Activated naive CD4-positive, alpha-beta T cell treated with anti-CD3 and anti-CD28 coated beads, Interleukin-2, amount 50 U/mL, for 72 hours (primary cell): ENCODE measurements around the gene FREM1. TPM values are rescaled to one million over a fixed set of nuclear protein-coding genes. Genes with fewer than 3 reads are reported as not detected.
A peak's percentile ranks its signal among the peaks of the same experiment; 100 is the strongest.

Source experiments
- ATAC-seq, 2 donors: fragments of 150-1000 bp; cut with Tn5 transposase; 2 replicates each; pipeline ENCODE4 v1.10.0; 2021; ENCODE audit warnings: mild to moderate bottlenecking in 2 of 2, moderate library complexity in 2 of 2
- DNase-seq, 2 donors: peaks; one replicate each; pipeline ENCODE4 v3.0.0; 2021 to 2022; ENCODE audit warnings: low spot score in 2 of 2
- H3K27ac Mint-ChIP-seq, 2 donors: one replicate each; pipeline ENCODE4 v1.8.0; 2022; ENCODE audit warnings: mild to moderate bottlenecking in 2 of 2, mixed read lengths in 2 of 2
- H3K36me3 Mint-ChIP-seq, 2 donors: one replicate each; pipeline ENCODE4 v1.8.0; 2022; ENCODE audit warnings: mixed read lengths in 2 of 2
- H3K9me3 Mint-ChIP-seq, 2 donors: one replicate each; pipeline ENCODE4 v1.8.0; 2022; ENCODE audit warnings: mixed read lengths in 2 of 2
- total RNA-seq, 2 donors: library from RNA; stranded (reverse); gene quantifications; one replicate each; pipeline ENCODE4 v1.2.3, GENCODE V29; 2022

FREM1 gene
- total RNA-seq, 2 donors from 2014 or later = 0.23 TPM; not detected in 1

- Mint-ChIP-seq H3K27ac (no peak overlapping the region), H3K36me3 (no peaks in the 10 kb centered on the region), H3K9me3 (no peaks in the 10 kb centered on the region)
- DNase-seq = no peak
- no peak for ATAC-seq
Measured at GRCh38 chr9:14814249-14814628, 96.0 kb downstream of the FREM1 start.

GRCh38 chr9:14813336-14814248 lies 96.6 kb downstream of the FREM1 start:
- ATAC-seq (no peak), DNase-seq (no peak)
- no peak overlapping the region for H3K27ac Mint-ChIP-seq
- H3K9me3 Mint-ChIP-seq = no peaks in the 10 kb centered on the region
- no peaks in the 10 kb centered on the region for H3K36me3 Mint-ChIP-seq

- ATAC-seq (peak; percentile 43 to 52), DNase-seq (no peak)
- H3K36me3 Mint-ChIP-seq = no peaks in the 10 kb centered on the region
- no peak overlapping the region for H3K27ac Mint-ChIP-seq
- H3K9me3 Mint-ChIP-seq = no peaks in the 10 kb centered on the region
Measured at GRCh38 chr9:14812806-14813205, 97.4 kb downstream of the FREM1 start.

- DNase-seq (no peak), ATAC-seq (peak; percentile 18 to 51)
- Mint-ChIP-seq H3K27ac (no peak overlapping the region), H3K36me3 (no peaks in the 10 kb centered on the region), H3K9me3 (no peaks in the 10 kb centered on the region)
Measured at GRCh38 chr9:14811844-14812243, 98.4 kb downstream of the FREM1 start.

- DNase-seq = no peak
- Mint-ChIP-seq H3K27ac (no peak overlapping the region), H3K9me3 (no peaks in the 10 kb centered on the region), H3K36me3 (no peaks in the 10 kb centered on the region)
- ATAC-seq = no peak
Measured at GRCh38 chr9:14806941-14807520, 103.2 kb downstream of the FREM1 start.

- no peak overlapping the region for H3K27ac Mint-ChIP-seq
- H3K36me3 Mint-ChIP-seq = no peaks in the 10 kb centered on the region
- no peaks in the 10 kb centered on the region for H3K9me3 Mint-ChIP-seq
- ATAC-seq (no peak), DNase-seq (no peak)
Measured at GRCh38 chr9:14799030-14799429, 111.2 kb downstream of the FREM1 start.

- no peak for DNase-seq
- Mint-ChIP-seq H3K36me3 (no peaks in the 10 kb centered on the region), H3K27ac (no peak overlapping the region), H3K9me3 (no peaks in the 10 kb centered on the region)
- no peak for ATAC-seq
Measured at GRCh38 chr9:14797435-14797834, 112.8 kb downstream of the FREM1 start.

GRCh38 chr9:14793389-14793788 lies 116.8 kb downstream of the FREM1 start:
- Mint-ChIP-seq H3K9me3 (no peaks in the 10 kb centered on the region), H3K27ac (no peak overlapping the region), H3K36me3 (no peaks in the 10 kb centered on the region)
- no peak for DNase-seq
- ATAC-seq = no peak

- no peaks in the 10 kb centered on the region for H3K36me3 Mint-ChIP-seq
- ATAC-seq = no peak
- H3K27ac Mint-ChIP-seq = no peak overlapping the region
- H3K9me3 Mint-ChIP-seq = no peaks in the 10 kb centered on the region
- DNase-seq = no peak
Measured at GRCh38 chr9:14790628-14791027, 119.6 kb downstream of the FREM1 start.

GRCh38 chr9:14788846-14789245 lies 121.4 kb downstream of the FREM1 start:
- no peaks in the 10 kb centered on the region for H3K9me3 Mint-ChIP-seq
- no peak for ATAC-seq
- DNase-seq = no peak
- no peaks in the 10 kb centered on the region for H3K36me3 Mint-ChIP-seq
- H3K27ac Mint-ChIP-seq = no peak overlapping the region

GRCh38 chr9:14783358-14783757 lies 126.9 kb downstream of the FREM1 start:
- ATAC-seq (no peak), DNase-seq (no peak)
- Mint-ChIP-seq H3K36me3 (no peaks in the 10 kb centered on the region), H3K27ac (no peak overlapping the region), H3K9me3 (no peaks in the 10 kb centered on the region)

- DNase-seq = no peak
- Mint-ChIP-seq H3K36me3 (no peaks in the 10 kb centered on the region), H3K9me3 (no peaks in the 10 kb centered on the region), H3K27ac (no peak overlapping the region)
- ATAC-seq = no peak
Measured at GRCh38 chr9:14782286-14783051, 127.8 kb downstream of the FREM1 start.

GRCh38 chr9:14780693-14781092 lies 129.5 kb downstream of the FREM1 start:
- ATAC-seq = no peak
- Mint-ChIP-seq H3K9me3 (no peaks in the 10 kb centered on the region), H3K27ac (no peak overlapping the region), H3K36me3 (no peaks in the 10 kb centered on the region)
- no peak for DNase-seq

GRCh38 chr9:14780251-14780650 lies 130.0 kb downstream of the FREM1 start:
- Mint-ChIP-seq H3K36me3 (no peaks in the 10 kb centered on the region), H3K9me3 (no peaks in the 10 kb centered on the region), H3K27ac (no peak overlapping the region)
- ATAC-seq = no peak
- DNase-seq = no peak

- no peaks in the 10 kb centered on the region for H3K36me3 Mint-ChIP-seq
- H3K9me3 Mint-ChIP-seq = no peaks in the 10 kb centered on the region
- ATAC-seq (no peak), DNase-seq (no peak)
- no peak overlapping the region for H3K27ac Mint-ChIP-seq
Measured at GRCh38 chr9:14779566-14780022, 130.6 kb downstream of the FREM1 start.

- DNase-seq = no peak
- ATAC-seq = no peak
- no peaks in the 10 kb centered on the region for H3K36me3 Mint-ChIP-seq
- H3K27ac Mint-ChIP-seq = no peak overlapping the region
- no peaks in the 10 kb centered on the region for H3K9me3 Mint-ChIP-seq
Measured at GRCh38 chr9:14778565-14778964, 131.7 kb downstream of the FREM1 start.

- DNase-seq (no peak), ATAC-seq (no peak)
- no peaks in the 10 kb centered on the region for H3K36me3 Mint-ChIP-seq
- no peak overlapping the region for H3K27ac Mint-ChIP-seq
- no peaks in the 10 kb centered on the region for H3K9me3 Mint-ChIP-seq
Measured at GRCh38 chr9:14775917-14776316, 134.3 kb downstream of the FREM1 start.
